Sigmoid colon (tissue), 4 donors: ENCODE measurements around the gene KMT5C.

Source experiments
- CTCF ChIP-seq, 4 experiments: fragments of 450-650 bp in 3 of 4; fragments of 200-600 bp in 1 of 4; IDR thresholded peaks; one replicate each; pipeline ENCODE4 v1.5.1; 2016 to 2019; ENCODE audit warnings: antibody characterized with exemption in 4 of 4, mild to moderate bottlenecking in 3 of 4, moderate library complexity in 2 of 4
- POLR2A ChIP-seq, 2 donors: fragments of 450-650 bp; IDR thresholded peaks; one replicate each; pipeline ENCODE4 v1.6.1; 2016; ENCODE audit warnings: antibody characterized with exemption in 2 of 2, mild to moderate bottlenecking in 2 of 2, moderate library complexity in 2 of 2
- POLR2AphosphoS5 ChIP-seq, 4 donors: sonication (generic); formaldehyde crosslinking; IDR thresholded peaks; one replicate each; pipeline ENCODE4 v1.6.1; 2017; ENCODE audit warnings: antibody characterized with exemption in 4 of 4

DNA sequence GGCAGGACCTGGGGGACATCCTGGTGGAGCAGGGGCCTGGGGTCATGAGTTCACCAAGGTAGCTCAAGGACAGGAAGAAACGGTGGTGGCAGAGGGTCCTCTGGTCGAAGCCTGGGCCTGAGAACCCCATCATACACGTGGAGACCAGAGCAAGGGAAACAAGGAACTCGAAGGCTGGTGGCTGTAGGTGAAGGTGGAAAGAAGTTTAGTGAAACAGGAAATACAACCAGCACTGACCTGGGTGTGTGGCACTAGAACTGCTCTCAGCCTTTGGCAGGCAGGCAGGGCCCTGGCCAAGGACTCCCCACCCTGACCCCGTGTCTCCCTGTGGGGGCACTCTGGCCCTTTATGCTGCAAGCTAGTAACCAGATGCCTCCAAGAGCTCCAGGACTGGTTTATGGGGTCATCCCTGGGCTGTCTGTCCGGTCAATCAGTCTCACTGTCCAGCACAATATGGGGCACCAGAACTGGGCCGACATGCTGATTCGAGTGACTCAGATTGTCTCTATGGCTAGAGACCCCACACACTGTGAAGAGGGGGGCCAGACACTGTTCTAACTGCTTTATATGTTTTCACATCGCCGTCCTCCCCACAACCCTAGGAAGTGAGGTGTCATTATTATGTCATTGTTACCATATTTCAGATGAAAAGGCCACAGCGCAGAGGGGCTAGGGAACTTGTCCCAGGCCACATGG, 11.1 kb downstream of the KMT5C start:
- TF ChIP-seq CTCF (IDR thresholded peaks at IDR 0.05): no peak
- no peak for TF ChIP-seq POLR2A (IDR thresholded peaks at IDR 0.05)
- no peak for TF ChIP-seq POLR2AphosphoS5 (IDR thresholded peaks at IDR 0.05)
